ENCODE results near the gene KDM8. TPM values are rescaled to one million over a fixed set of nuclear protein-coding genes. Genes with fewer than 3 reads are reported as not detected.

KDM8 gene
- total RNA-seq, 1 donor from 2014 or later = 8.6 TPM

DNA sequence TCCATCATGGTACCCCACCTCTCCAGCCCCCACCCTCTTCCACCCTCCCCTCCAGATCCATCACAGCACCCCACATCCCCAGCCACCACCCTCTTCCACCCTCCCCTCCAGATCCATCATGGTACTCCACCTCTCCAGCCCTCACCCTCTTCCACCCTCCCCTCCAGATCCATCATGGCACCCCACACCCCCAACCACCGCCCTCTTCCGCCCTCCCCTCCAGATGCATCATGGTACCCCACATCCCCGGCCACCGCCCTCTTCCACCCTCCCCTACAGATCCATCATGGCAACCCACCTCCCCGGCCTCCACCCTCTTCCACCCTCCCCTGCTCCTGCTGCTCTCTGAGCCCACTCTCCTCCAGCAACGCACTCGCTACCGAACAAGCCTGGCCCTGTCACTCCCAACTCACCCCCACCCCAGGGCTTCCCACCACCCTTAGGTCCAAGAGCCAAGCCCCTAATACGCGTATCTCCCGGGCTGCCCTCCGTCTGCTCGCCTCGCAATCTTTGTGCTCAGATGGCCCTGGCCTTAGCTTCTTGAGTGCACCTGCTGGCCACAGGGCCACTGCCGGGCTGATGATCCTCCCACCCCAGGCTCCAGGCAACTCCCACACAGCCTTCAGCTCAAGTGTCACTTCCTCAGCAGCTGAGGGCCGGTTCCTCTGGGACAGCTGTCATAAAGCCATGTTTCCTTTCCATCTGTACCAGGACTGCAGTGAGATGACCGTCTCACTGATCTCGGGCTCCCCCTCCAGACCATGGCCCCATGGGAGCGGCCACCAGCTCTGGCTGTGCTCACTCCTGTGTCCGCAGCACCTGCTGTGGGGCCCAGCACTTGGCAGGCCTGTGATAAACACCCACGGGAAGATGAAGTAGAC is 25.5 kb downstream of the KDM8 start:
- Histone ChIP-seq H3K27ac (no peak overlapping the region), H3K9me3 (no peaks in the 10 kb centered on the region), H3K4me3 (no peak overlapping the region), H3K36me3 (peaks cover 70% of the 10 kb centered on the region), H3K4me1 (peaks cover 33% of the 10 kb centered on the region), H3K27me3 (ENCODE audit: low read depth) (no peaks in the 10 kb centered on the region)
- peak; percentile 46 for DNase-seq
- TF ChIP-seq, protein P1, sequence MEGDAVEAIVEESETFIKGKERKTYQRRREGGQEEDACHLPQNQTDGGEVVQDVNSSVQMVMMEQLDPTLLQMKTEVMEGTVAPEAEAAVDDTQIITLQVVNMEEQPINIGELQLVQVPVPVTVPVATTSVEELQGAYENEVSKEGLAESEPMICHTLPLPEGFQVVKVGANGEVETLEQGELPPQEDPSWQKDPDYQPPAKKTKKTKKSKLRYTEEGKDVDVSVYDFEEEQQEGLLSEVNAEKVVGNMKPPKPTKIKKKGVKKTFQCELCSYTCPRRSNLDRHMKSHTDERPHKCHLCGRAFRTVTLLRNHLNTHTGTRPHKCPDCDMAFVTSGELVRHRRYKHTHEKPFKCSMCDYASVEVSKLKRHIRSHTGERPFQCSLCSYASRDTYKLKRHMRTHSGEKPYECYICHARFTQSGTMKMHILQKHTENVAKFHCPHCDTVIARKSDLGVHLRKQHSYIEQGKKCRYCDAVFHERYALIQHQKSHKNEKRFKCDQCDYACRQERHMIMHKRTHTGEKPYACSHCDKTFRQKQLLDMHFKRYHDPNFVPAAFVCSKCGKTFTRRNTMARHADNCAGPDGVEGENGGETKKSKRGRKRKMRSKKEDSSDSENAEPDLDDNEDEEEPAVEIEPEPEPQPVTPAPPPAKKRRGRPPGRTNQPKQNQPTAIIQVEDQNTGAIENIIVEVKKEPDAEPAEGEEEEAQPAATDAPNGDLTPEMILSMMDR (IDR thresholded peaks at IDR 0.05) = no peak
- intact Hi-C loops (cut with DNase I) = no loop called here
- ATAC-seq = peak; percentile 4 to 15

DNA sequence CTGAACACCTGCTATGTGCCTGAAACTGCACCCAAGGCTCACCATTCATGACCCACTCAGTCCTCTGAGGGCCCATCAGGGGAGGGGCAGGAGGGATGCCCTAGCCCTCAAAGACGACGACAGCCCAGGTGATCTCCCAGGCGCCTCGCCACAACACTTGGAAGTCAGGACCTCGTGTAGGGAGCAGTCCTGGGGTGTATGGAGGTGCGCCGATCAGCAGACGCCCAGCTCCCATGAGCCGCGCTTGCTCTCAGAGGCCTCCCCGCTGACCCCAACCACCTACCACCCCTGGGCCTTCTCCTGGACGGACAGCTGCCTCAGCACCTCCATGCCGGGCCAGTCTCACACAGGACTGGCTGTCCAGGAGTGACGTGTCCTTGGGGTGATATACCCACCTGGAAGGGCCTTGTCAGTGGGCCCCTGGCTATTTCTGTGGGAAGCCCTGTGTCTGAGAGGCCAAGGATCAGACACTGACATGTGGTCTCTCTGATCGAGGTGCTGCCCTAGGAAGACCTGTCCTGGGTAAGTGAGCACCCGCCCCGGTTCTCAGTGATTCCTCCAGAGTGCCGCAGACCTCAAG is 26.7 kb downstream of the KDM8 start:
- Histone ChIP-seq H3K27me3 (ENCODE audit: low read depth) (no peaks in the 10 kb centered on the region), H3K27ac (no peak overlapping the region), H3K36me3 (peaks cover 61% of the 10 kb centered on the region), H3K9me3 (no peaks in the 10 kb centered on the region), H3K4me3 (no peak overlapping the region), H3K4me1 (peaks cover 43% of the 10 kb centered on the region)
- TF ChIP-seq, protein P1 (IDR thresholded peaks at IDR 0.05) = no peak
- peak; percentile 35 for DNase-seq
- intact Hi-C loops (cut with DNase I) = loop anchor here (5.0 kb wide), 1 partner anchor 137 kb away; no protein-coding TSS in a partner anchor
- no peak for ATAC-seq

DNA sequence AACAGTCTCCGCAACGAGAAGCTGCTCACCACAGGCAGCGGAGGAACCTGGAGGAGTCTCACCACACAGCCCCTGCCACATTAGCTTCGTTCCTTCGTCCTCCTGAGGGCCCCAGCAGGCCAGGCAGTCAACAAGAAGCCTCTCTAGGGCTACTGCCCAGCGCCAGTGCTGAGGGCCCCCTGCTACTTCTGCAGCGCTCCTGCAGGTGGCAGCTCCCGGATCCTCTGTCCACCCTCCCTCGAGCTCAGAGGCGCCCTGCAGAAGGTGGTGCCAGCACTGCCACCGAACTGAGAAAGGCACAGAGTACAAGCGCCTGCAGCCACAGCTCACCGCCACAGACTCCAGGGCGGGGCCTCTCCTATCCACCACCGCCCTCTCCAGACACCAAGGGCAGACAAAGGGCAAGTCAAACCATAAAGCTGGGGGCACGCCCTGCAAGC is 27.3 kb downstream of the KDM8 start:
- DNase-seq = peak; percentile 54
- Histone ChIP-seq H3K36me3 (peaks cover 55% of the 10 kb centered on the region), H3K4me3 (no peak overlapping the region), H3K27ac (no peak overlapping the region), H3K27me3 (ENCODE audit: low read depth) (no peaks in the 10 kb centered on the region), H3K4me1 (peaks cover 49% of the 10 kb centered on the region), H3K9me3 (no peaks in the 10 kb centered on the region)
- ATAC-seq = peak; percentile 34 to 49
- intact Hi-C loops (cut with DNase I) = loop anchor here (5.0 kb wide), 1 partner anchor 137 kb away; no protein-coding TSS in a partner anchor
- TF ChIP-seq, protein P1 (IDR thresholded peaks at IDR 0.05) = peak; percentile 9

DNA sequence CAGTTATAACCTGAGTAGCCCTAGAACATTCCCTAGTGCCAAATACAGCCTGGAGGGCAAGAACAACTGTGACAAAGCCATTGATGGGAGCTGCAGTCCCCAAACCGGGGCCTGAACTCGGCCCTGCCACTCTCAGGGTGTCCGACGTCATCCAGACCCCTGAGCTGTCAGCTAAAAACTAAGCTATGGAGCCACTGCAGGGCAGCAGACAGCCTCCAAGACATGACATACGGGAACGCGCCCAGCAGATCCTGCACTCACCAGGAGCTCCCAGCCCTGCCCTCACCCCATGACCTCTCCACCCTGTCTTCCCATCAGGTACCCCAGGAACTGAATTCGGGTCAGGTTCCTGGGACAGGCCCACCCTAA is 28.4 kb downstream of the KDM8 start:
- DNase-seq (peak; percentile 36), ATAC-seq (no peak)
- H3K4me3 ChIP-seq = no peak overlapping the region
- H3K4me1 ChIP-seq = peaks cover 60% of the 10 kb centered on the region
- TF ChIP-seq, protein P1 (IDR thresholded peaks at IDR 0.05) = no peak
- no peak overlapping the region for H3K27ac ChIP-seq
- peaks cover 45% of the 10 kb centered on the region for H3K36me3 ChIP-seq
- no peaks in the 10 kb centered on the region for H3K9me3 ChIP-seq
- intact Hi-C loops (cut with DNase I) = loop anchor here (5.0 kb wide), 1 partner anchor 136 kb away; no protein-coding TSS in a partner anchor
- no peaks in the 10 kb centered on the region for H3K27me3 ChIP-seq (ENCODE audit: low read depth)

DNA sequence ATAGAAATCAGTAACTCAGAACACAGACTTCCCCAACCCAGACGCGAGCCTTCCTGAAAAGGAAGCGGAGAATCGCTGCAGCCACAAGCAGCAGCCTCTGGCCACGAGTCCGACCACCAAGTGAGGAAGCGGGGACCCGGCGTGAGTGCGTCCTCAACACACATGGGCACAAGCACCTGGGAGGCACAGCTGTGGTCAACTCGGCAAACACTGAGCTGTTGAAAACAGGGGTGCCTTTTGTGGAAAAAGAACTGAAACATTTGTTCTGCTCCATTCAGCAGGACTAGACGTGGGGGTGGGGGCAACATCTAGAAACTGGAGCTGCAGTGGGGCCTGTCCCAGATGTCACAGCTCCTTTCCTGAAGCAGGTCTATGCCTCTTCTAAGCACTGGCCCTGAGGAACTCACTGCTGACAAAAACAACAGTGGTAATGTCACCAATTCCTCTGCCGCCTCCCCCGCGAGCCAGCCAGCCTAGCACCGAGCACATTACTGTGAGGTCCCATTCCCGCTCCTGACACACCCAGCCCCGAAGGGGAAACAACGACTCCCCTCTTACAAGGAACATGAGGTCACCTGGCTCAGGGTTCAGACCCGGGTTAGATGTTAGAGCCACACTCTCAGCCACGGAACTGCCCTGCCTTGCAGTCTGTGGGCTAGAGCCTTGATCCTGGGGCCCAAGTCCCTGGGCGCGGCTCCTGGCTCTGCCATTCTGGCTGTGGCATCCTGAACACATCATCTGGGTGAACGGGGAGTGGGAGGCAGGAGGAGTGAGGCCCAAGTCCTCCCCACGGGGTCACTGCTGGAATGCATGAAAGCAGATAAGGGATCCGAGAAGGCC is 29.0 kb downstream of the KDM8 start:
- DNase-seq = peak; percentile 50
- H3K9me3 ChIP-seq = no peaks in the 10 kb centered on the region
- TF ChIP-seq, protein P1 (IDR thresholded peaks at IDR 0.05) = no peak
- peak overlapping the region; percentile 61 for H3K27ac ChIP-seq
- no peak for ATAC-seq
- intact Hi-C loops (cut with DNase I) = loop anchor here (5.0 kb wide), 1 partner anchor 135 kb away; no protein-coding TSS in a partner anchor
- peaks cover 66% of the 10 kb centered on the region for H3K4me1 ChIP-seq
- peaks cover 43% of the 10 kb centered on the region for H3K36me3 ChIP-seq
- no peak overlapping the region for H3K4me3 ChIP-seq
- no peaks in the 10 kb centered on the region for H3K27me3 ChIP-seq (ENCODE audit: low read depth)
